Endothelial cell of umbilical vein (primary cell): Measurements from ENCODE around the gene BPIFB3. TPM values are rescaled to one million over a fixed set of nuclear protein-coding genes. Genes with fewer than 3 reads are reported as not detected.
A peak's percentile ranks its signal among the peaks of the same experiment; 100 is the strongest.
"Not testable (repeated sequence)": the region's sequence is repeated elsewhere in the genome, so short reads cannot be mapped to it uniquely, and the experiment has no call there.

Experiments used
- BruUV-seq: library from RNA; stranded (reverse); fragments of 400-500 nt; replicated peaks from 2 replicates; lab custom pipeline; 2021; lab: Mats Ljungman, UMichigan
- CTCF ChIA-PET: fragments of 300-600, 350-600 bp; sonication (Branson Sonifier 250); formaldehyde crosslinking; loops from one replicate; lab custom pipeline; 2021; ENCODE audit warnings: antibody characterized with exemption, inconsistent platforms; lab: Charles Lee
- POLR2A ChIA-PET: fragments of 300-600, 350-600 bp; sonication (Branson Sonifier 250); formaldehyde crosslinking; loops from one replicate; lab custom pipeline; 2021; ENCODE audit warnings: antibody characterized with exemption, inconsistent platforms; lab: Charles Lee
- DNase-seq: peaks from one replicate; pipeline ENCODE4 v3.0.0-alpha.2; 2011; ENCODE audit warnings: low read depth, low spot score
- FAIRE-seq: peaks from 2 replicates; lab custom pipeline; 2011; peaks lifted over from hg19 to GRCh38; lab: Jason Lieb, UNC
- H2AFZ ChIP-seq: 2 replicates; pipeline ENCODE4 v1.6.0; 2012; ENCODE audit warnings: low read depth, low read length, control low read depth, inconsistent platforms
- H3K27ac ChIP-seq: 2 replicates; pipeline ENCODE4 v1.5.1; 2011; ENCODE audit warnings: low read depth, mild to moderate bottlenecking, control low read depth, low read length, moderate library complexity; ENCODE audit not compliant: insufficient read depth
- H3K27me3 ChIP-seq, 2 experiments: 2 replicates each; pipeline versions ENCODE4 v1.6.0 to v1.6.1; 2011; ENCODE audit warnings: low read length in 2 of 2, mixed read lengths in 1 of 2; ENCODE audit not compliant: control insufficient read depth in 2 of 2, insufficient read depth in 2 of 2
- H3K36me3 ChIP-seq, 2 experiments: 2 replicates in 1 of 2; 3 replicates in 1 of 2; pipeline ENCODE4 v1.5.1; 2011; ENCODE audit warnings: low read length in 2 of 2, mild to moderate bottlenecking in 1 of 2, moderate library complexity in 1 of 2; ENCODE audit not compliant: control insufficient read depth in 2 of 2, insufficient read depth in 2 of 2; ENCODE audit errors: extremely low read depth in 1 of 2
- H3K4me1 ChIP-seq: 3 replicates; pipeline ENCODE4 v1.5.1; 2011; ENCODE audit warnings: mild to moderate bottlenecking, low read length; ENCODE audit not compliant: control insufficient read depth, insufficient read depth; ENCODE audit errors: extremely low read depth
- H3K4me2 ChIP-seq: 2 replicates; pipeline ENCODE4 v1.6.1; 2011; ENCODE audit warnings: low read length, control low read depth, mixed read lengths; ENCODE audit not compliant: insufficient read depth
- H3K4me3 ChIP-seq, 3 experiments: fragments of 200-600 bp in 1 of 3; sonication (generic), shearing (Covaris generic) in 1 of 3; replicated peaks in 1 of 3; 2 replicates each; pipeline ENCODE4 v1.5.1; 2011 to 2016; ENCODE audit warnings: control low read depth in 3 of 3, low read length in 3 of 3, mild to moderate bottlenecking in 2 of 3, inconsistent platforms in 1 of 3, low read depth in 1 of 3, moderate library complexity in 1 of 3; ENCODE audit not compliant: insufficient read depth in 1 of 3
- H3K79me2 ChIP-seq: 2 replicates; pipeline ENCODE4 v1.6.0; 2012; ENCODE audit warnings: low read length, inconsistent platforms; ENCODE audit not compliant: control insufficient read depth, insufficient read depth
- H3K9ac ChIP-seq: replicated peaks from 2 replicates; pipeline ENCODE3; 2011; ENCODE audit warnings: low read length, control low read depth; ENCODE audit not compliant: insufficient read depth; ENCODE audit errors: extremely low read depth
- H3K9me1 ChIP-seq: replicated peaks from 3 replicates; pipeline ENCODE4 v1.6.0; 2011; ENCODE audit warnings: mild to moderate bottlenecking, low read length; ENCODE audit not compliant: control insufficient read depth, insufficient read depth; ENCODE audit errors: extremely low read depth
- H3K9me3 ChIP-seq: replicated peaks from 2 replicates; pipeline ENCODE4 v1.5.1; 2012; ENCODE audit warnings: low read length, inconsistent platforms; ENCODE audit not compliant: control insufficient read depth, insufficient read depth
- H4K20me1 ChIP-seq: replicated peaks from 2 replicates; pipeline ENCODE3; 2011; ENCODE audit warnings: mild to moderate bottlenecking, low read length; ENCODE audit not compliant: control insufficient read depth, insufficient read depth; ENCODE audit errors: extremely low read depth
- EZH2 ChIP-seq: IDR thresholded peaks from 2 replicates; pipeline ENCODE4 v1.6.1; 2012; ENCODE audit warnings: borderline replicate concordance, low read depth, mild to moderate bottlenecking, moderate library complexity, low read length, inconsistent platforms; ENCODE audit not compliant: severe bottlenecking
- FOS ChIP-seq: IDR thresholded peaks from 2 replicates; pipeline ENCODE4 v1.6.1; 2011; ENCODE audit warnings: mild to moderate bottlenecking, low read length, moderate library complexity, borderline replicate concordance; ENCODE audit not compliant: insufficient read depth
- GATA2 ChIP-seq: IDR thresholded peaks from 2 replicates; pipeline ENCODE4 v1.7.0; 2011; ENCODE audit warnings: low read depth, mild to moderate bottlenecking, moderate library complexity, mixed read lengths, low read length; ENCODE audit not compliant: insufficient read length, insufficient read depth
- JUN ChIP-seq: IDR thresholded peaks from 2 replicates; pipeline ENCODE4 v1.6.1; 2011; ENCODE audit warnings: borderline replicate concordance, low read depth; ENCODE audit not compliant: insufficient read length, insufficient read depth
- MYC ChIP-seq: IDR thresholded peaks from one replicate; pipeline ENCODE4 v1.6.1; 2011; ENCODE audit warnings: mild to moderate bottlenecking, low read depth, low read length
- POLR2A ChIP-seq: IDR thresholded peaks from 2 replicates; pipeline ENCODE4 v1.6.1; 2012; ENCODE audit warnings: low read depth, mild to moderate bottlenecking, control low read depth, low read length
- POLR2AphosphoS5 ChIP-seq: IDR thresholded peaks from 2 replicates; pipeline ENCODE4 v1.6.1; 2012; ENCODE audit warnings: low read depth, mild to moderate bottlenecking, control low read depth, low read length, moderate library complexity; ENCODE audit not compliant: insufficient read depth
- dilution Hi-C: fragments of 300-500 bp; cut with MboI; formaldehyde crosslinking; loops from one replicate; pipeline ENCODE4 v1.15.0; 2019; ENCODE audit warnings: low sequenced_read_pairs; ENCODE audit not compliant: extremely low pct_ligation_motif_present
- intact Hi-C: fragments of 100-400 bp; cut with micrococcal nuclease; formaldehyde crosslinking; loops from one replicate; pipeline ENCODE4 v1.10.0; 2022
- polyA plus RNA-seq, 4 experiments: library from polyadenylated mRNA; depleted of rRNA in 3 of 4; stranded (reverse) in 3 of 4; unstranded in 1 of 4; fragments of >200 nt; gene quantifications; 2 replicates each; pipeline versions ENCODE4 v1.2.1 to v1.2.3, GENCODE V29; 2011 to 2012; ENCODE audit warnings: missing spikeins in 1 of 4
- total RNA-seq: library from RNA; stranded (reverse); gene quantifications from 2 replicates; pipeline ENCODE4 v1.2.3, GENCODE V29; 2021
- TF ChIP-seq, protein P1 (sequence below): IDR thresholded peaks from 2 replicates; pipeline ENCODE4 v1.6.1; 2011; ENCODE audit not compliant: insufficient read depth, insufficient read length
- TF ChIP-seq, protein P2 (sequence below), 2 donors: IDR thresholded peaks; 1 replicate in 1 of 2; 2 replicates in 1 of 2; pipeline ENCODE4 v1.5.1; 2011; ENCODE audit warnings: low read length in 2 of 2, mild to moderate bottlenecking in 2 of 2, moderate library complexity in 2 of 2, control low read depth in 1 of 2, inconsistent platforms in 1 of 2, low read depth in 1 of 2; ENCODE audit not compliant: insufficient read depth in 1 of 2; ENCODE audit errors: extremely low read depth in 1 of 2

BPIFB3 gene
- total and polyA plus RNA-seq, 2 donors (not counting 3 experiments of a cell fraction or from before 2014, with no cell fraction given), result not detected

DNA sequence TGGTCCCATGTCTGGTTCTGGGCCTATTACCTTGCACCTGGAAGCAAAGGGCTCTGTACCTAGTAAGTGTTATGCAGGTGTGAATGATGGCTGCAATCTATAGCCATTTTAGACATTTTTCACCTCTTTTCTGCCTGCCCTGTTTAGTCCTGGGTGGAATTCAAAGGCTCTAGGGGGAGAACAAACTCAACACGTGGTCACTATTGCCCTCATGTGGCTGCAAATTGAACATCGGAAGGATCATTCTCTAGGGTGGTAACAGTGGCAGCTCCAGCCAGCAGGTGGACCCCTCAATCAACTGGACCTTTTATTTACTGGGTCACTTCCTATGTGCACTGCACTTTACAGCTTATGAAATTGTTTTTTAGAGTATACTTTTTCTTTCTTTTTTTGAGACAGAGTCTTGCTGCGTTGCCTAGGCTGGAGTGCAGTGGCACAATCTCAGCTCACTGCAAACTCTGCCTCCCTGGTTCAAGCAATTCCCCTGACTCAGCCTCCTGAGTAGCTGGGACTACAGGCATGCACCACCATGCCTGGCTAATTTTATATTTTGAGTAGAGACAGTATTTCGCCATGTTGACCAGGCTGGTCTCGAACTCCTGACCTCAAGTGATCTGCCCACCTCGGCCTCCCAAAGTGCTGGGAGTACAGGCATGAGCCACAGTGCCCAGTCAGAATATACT is 42.3 kb downstream of the BPIFB3 start:
- H3K36me3 ChIP-seq, H3K4me1 ChIP-seq, H3K4me3 ChIP-seq, H3K79me2 ChIP-seq, dilution Hi-C loops, H3K9me3 ChIP-seq, H3K9ac ChIP-seq, H2AFZ ChIP-seq, H3K27ac ChIP-seq, H3K27me3 ChIP-seq, BruUV-seq, H4K20me1 ChIP-seq, H3K9me1 ChIP-seq, H3K4me2 ChIP-seq: not testable (repeated sequence)
- intact Hi-C loops, result loop anchor here (1.0 kb wide), 2 partner anchors 190 to 194 kb away; no protein-coding TSS in a partner anchor
- CTCF ChIA-PET, result interaction anchor here (0.5 to 2.4 kb wide), 12 partner anchors 8 to 979 kb away, joined by 3 to 27 read pairs (median 3); no protein-coding TSS in a partner anchor
- DNase-seq (peak; percentile 50), FAIRE-seq (peak; percentile 88)
- TF ChIP-seq, protein P1, sequence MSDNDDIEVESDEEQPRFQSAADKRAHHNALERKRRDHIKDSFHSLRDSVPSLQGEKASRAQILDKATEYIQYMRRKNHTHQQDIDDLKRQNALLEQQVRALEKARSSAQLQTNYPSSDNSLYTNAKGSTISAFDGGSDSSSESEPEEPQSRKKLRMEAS, result peak; percentile 71
- TF ChIP-seq, protein P2, sequence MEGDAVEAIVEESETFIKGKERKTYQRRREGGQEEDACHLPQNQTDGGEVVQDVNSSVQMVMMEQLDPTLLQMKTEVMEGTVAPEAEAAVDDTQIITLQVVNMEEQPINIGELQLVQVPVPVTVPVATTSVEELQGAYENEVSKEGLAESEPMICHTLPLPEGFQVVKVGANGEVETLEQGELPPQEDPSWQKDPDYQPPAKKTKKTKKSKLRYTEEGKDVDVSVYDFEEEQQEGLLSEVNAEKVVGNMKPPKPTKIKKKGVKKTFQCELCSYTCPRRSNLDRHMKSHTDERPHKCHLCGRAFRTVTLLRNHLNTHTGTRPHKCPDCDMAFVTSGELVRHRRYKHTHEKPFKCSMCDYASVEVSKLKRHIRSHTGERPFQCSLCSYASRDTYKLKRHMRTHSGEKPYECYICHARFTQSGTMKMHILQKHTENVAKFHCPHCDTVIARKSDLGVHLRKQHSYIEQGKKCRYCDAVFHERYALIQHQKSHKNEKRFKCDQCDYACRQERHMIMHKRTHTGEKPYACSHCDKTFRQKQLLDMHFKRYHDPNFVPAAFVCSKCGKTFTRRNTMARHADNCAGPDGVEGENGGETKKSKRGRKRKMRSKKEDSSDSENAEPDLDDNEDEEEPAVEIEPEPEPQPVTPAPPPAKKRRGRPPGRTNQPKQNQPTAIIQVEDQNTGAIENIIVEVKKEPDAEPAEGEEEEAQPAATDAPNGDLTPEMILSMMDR (IDR thresholded peaks at IDR 0.05; ENCODE audit: extremely low read depth in 1 of 2, insufficient read depth in 1 of 2, low read depth in 1 of 2, low read length in 2 of 2), result peak; percentile 60 to 61
- POLR2A ChIA-PET, result interaction anchor here (0.6 kb wide), 1 partner anchor 1080 kb away, joined by 3 read pairs; no protein-coding TSS in a partner anchor

DNA sequence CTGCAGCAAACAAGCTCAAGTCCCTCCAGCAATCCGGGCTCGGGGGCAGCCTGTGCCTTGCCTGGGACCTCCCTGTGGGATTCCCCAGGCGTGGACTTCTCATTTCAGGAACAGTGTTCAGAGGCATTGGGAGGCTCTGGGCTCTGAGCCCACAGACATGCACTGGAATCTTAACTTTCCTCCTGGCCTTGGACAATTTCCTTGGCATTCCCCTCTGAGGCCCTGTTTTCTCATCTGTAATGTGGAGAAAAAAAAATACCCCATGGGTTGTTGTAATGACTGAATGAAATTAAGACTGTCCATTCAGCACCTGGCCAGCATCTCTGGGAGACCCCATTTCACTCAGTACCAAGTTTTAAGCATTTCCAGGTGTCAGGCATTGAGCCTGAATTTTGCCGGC is 43.3 kb downstream of the BPIFB3 start:
- intact Hi-C loops, result no loop called here
- no peak for DNase-seq

More for the DNA sequence above, 43.3 kb downstream of the BPIFB3 start:
- Histone ChIP-seq H3K27ac (no peak overlapping the region), H3K9me3 (no peaks in the 10 kb centered on the region), H2AFZ (no peak overlapping the region), H3K79me2 (no peaks in the 10 kb centered on the region), H3K9ac (no peak overlapping the region), H3K4me3 (no peak overlapping the region), H3K27me3 (no peaks in the 10 kb centered on the region), H3K9me1 (no peaks in the 10 kb centered on the region), H3K4me2 (no peak overlapping the region), H3K4me1 (no peaks in the 10 kb centered on the region), H4K20me1 (no peaks in the 10 kb centered on the region), H3K36me3 (no peaks in the 10 kb centered on the region)
- no TSS peak for BruUV-seq
- FAIRE-seq, result no peak
- TF ChIP-seq, protein P2 (IDR thresholded peaks at IDR 0.05; ENCODE audit: extremely low read depth in 1 of 2, insufficient read depth in 1 of 2, low read depth in 1 of 2, low read length in 2 of 2), result no peak
- no peak for TF ChIP-seq JUN
- TF ChIP-seq FOS, result no peak
- TF ChIP-seq GATA2, result no peak
- TF ChIP-seq, protein P1, result no peak
- TF ChIP-seq EZH2, result no peak
- TF ChIP-seq POLR2A, result no peak
- no peak for TF ChIP-seq POLR2AphosphoS5
- no peak for TF ChIP-seq MYC
- ChIA-PET POLR2A (no interaction called here), CTCF (interaction anchor here (0.9 to 2.4 kb wide), 3 partner anchors 160 to 195 kb away, joined by 3 to 27 read pairs (median 3); no protein-coding TSS in a partner anchor)
- dilution Hi-C loops, result no loop called here
